ENCODE results near the gene CDH11. TPM values are rescaled to one million over a fixed set of nuclear protein-coding genes. Genes with fewer than 3 reads are reported as not detected.

CDH11 gene
- total and polyA plus RNA-seq, 4 donors: 0.72 to 5.3 (median 1.9) TPM

DNA sequence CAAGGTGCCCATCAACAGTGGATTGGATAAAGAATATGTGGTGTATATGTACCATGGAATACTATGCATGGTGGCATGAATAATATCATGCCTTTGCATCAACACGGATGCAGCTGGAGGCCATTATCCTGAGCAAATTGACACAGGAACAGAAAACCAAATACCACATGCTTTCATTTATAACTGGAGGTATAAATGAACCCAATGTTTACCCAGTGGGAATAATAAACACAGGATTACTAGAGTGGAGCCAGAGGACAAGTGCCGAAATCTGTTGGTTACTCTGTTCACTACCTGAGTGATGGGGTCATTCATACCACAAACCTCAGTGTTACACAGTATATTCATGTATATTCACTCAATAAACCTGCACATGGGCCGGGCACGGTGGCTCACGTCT is 125.2 kb downstream of the CDH11 start:
- Histone ChIP-seq H3K4me3 (ENCODE audit: low read depth in 1 of 3, low read length in 3 of 3) (no peak overlapping the region), H3K9me3 (ENCODE audit: control insufficient read depth in 4 of 4, low read length in 3 of 4) (peaks cover 0 to 3% (median 0%) of the 10 kb centered on the region in 4 donors), H3K4me1 (ENCODE audit: control insufficient read depth in 4 of 4, insufficient read depth in 4 of 4, low read length in 3 of 4) (no peaks in the 10 kb centered on the region), H3K27ac (ENCODE audit: low read depth in 1 of 2, low read length in 2 of 2) (no peak overlapping the region), H3K27me3 (ENCODE audit: control insufficient read depth in 4 of 4, insufficient read depth in 4 of 4, low read length in 3 of 4) (no peaks in the 10 kb centered on the region), H3K9ac (ENCODE audit: low read depth in 1 of 2, low read length in 2 of 2) (no peak overlapping the region), H3K36me3 (ENCODE audit: control insufficient read depth in 4 of 4, insufficient read depth in 3 of 4, low read depth in 1 of 4, low read length in 3 of 4) (no peaks in the 10 kb centered on the region)
- TF ChIP-seq HNF4G (IDR thresholded peaks at IDR 0.05) (no peak), MAX (IDR thresholded peaks at IDR 0.05) (no peak), YY1 (IDR thresholded peaks at IDR 0.05) (no peak), GABPA (IDR thresholded peaks at IDR 0.05 in 1 of 2, conservative IDR thresholded peaks at IDR 0.05 in 1 of 2) (no peak), HNF4A (conservative IDR thresholded peaks at IDR 0.05) (no peak), TAF1 (conservative IDR thresholded peaks at IDR 0.05) (no peak), NR2F2 (IDR thresholded peaks at IDR 0.05) (no peak), SP1 (IDR thresholded peaks at IDR 0.05) (no peak)
- TF ChIP-seq, protein P1, sequence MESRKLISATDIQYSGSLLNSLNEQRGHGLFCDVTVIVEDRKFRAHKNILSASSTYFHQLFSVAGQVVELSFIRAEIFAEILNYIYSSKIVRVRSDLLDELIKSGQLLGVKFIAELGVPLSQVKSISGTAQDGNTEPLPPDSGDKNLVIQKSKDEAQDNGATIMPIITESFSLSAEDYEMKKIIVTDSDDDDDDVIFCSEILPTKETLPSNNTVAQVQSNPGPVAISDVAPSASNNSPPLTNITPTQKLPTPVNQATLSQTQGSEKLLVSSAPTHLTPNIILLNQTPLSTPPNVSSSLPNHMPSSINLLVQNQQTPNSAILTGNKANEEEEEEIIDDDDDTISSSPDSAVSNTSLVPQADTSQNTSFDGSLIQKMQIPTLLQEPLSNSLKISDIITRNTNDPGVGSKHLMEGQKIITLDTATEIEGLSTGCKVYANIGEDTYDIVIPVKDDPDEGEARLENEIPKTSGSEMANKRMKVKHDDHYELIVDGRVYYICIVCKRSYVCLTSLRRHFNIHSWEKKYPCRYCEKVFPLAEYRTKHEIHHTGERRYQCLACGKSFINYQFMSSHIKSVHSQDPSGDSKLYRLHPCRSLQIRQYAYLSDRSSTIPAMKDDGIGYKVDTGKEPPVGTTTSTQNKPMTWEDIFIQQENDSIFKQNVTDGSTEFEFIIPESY (IDR thresholded peaks at IDR 0.05): no peak
- TF ChIP-seq, protein P2, sequence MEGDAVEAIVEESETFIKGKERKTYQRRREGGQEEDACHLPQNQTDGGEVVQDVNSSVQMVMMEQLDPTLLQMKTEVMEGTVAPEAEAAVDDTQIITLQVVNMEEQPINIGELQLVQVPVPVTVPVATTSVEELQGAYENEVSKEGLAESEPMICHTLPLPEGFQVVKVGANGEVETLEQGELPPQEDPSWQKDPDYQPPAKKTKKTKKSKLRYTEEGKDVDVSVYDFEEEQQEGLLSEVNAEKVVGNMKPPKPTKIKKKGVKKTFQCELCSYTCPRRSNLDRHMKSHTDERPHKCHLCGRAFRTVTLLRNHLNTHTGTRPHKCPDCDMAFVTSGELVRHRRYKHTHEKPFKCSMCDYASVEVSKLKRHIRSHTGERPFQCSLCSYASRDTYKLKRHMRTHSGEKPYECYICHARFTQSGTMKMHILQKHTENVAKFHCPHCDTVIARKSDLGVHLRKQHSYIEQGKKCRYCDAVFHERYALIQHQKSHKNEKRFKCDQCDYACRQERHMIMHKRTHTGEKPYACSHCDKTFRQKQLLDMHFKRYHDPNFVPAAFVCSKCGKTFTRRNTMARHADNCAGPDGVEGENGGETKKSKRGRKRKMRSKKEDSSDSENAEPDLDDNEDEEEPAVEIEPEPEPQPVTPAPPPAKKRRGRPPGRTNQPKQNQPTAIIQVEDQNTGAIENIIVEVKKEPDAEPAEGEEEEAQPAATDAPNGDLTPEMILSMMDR (IDR thresholded peaks at IDR 0.05; ENCODE audit: low read depth, low read length, missing input control): no peak
- WGBS: 75% methylated on average over 5 of the region's 5 CpGs
- DNase-seq (ENCODE audit: low spot score): no peak

- H3K27me3 ChIP-seq (ENCODE audit: control insufficient read depth in 4 of 4, insufficient read depth in 4 of 4, low read length in 3 of 4): no peaks in the 10 kb centered on the region
- WGBS: 49% methylated on average over 2 of the region's 2 CpGs
- H3K27ac ChIP-seq (ENCODE audit: low read depth in 1 of 2, low read length in 2 of 2): no peak overlapping the region
- H3K36me3 ChIP-seq (ENCODE audit: control insufficient read depth in 4 of 4, insufficient read depth in 3 of 4, low read depth in 1 of 4, low read length in 3 of 4): no peaks in the 10 kb centered on the region
- DNase-seq (ENCODE audit: low spot score): no peak
- no peak overlapping the region for H3K4me3 ChIP-seq (ENCODE audit: low read depth in 1 of 3, low read length in 3 of 3)
- no peak for TF ChIP-seq RAD21 (IDR thresholded peaks at IDR 0.05)
- TF ChIP-seq, protein P1 (IDR thresholded peaks at IDR 0.05): no peak
- TF ChIP-seq HNF4G (IDR thresholded peaks at IDR 0.05): no peak
- TF ChIP-seq YY1 (IDR thresholded peaks at IDR 0.05): no peak
- no peak for TF ChIP-seq HNF4A (conservative IDR thresholded peaks at IDR 0.05)
- TF ChIP-seq, protein P2 (IDR thresholded peaks at IDR 0.05; ENCODE audit: low read depth, low read length, missing input control): no peak
- no peak for TF ChIP-seq GABPA (IDR thresholded peaks at IDR 0.05 in 1 of 2, conservative IDR thresholded peaks at IDR 0.05 in 1 of 2)
- TF ChIP-seq JUND (IDR thresholded peaks at IDR 0.05): no peak
- TF ChIP-seq FOXA2 (IDR thresholded peaks at IDR 0.05): no peak
- TF ChIP-seq MAX (IDR thresholded peaks at IDR 0.05): no peak
- TF ChIP-seq EGR1 (IDR thresholded peaks at IDR 0.05; ENCODE audit: low read depth in 2 of 2): no peak
- no peak for TF ChIP-seq RXRA (IDR thresholded peaks at IDR 0.05)
- H3K9me3 ChIP-seq (ENCODE audit: control insufficient read depth in 4 of 4, low read length in 3 of 4): peaks cover 0 to 3% (median 0%) of the 10 kb centered on the region in 4 donors
- no peak overlapping the region for H3K9ac ChIP-seq (ENCODE audit: low read depth in 1 of 2, low read length in 2 of 2)
- no peaks in the 10 kb centered on the region for H3K4me1 ChIP-seq (ENCODE audit: control insufficient read depth in 4 of 4, insufficient read depth in 4 of 4, low read length in 3 of 4)
Measured at GRCh38 chr16:64993464-64993863, 128.4 kb downstream of the CDH11 start.

Measured in liver (tissue), 9 donors.